ENCODE measurements around the gene BMP8B.

Gene BMP8B

DNA sequence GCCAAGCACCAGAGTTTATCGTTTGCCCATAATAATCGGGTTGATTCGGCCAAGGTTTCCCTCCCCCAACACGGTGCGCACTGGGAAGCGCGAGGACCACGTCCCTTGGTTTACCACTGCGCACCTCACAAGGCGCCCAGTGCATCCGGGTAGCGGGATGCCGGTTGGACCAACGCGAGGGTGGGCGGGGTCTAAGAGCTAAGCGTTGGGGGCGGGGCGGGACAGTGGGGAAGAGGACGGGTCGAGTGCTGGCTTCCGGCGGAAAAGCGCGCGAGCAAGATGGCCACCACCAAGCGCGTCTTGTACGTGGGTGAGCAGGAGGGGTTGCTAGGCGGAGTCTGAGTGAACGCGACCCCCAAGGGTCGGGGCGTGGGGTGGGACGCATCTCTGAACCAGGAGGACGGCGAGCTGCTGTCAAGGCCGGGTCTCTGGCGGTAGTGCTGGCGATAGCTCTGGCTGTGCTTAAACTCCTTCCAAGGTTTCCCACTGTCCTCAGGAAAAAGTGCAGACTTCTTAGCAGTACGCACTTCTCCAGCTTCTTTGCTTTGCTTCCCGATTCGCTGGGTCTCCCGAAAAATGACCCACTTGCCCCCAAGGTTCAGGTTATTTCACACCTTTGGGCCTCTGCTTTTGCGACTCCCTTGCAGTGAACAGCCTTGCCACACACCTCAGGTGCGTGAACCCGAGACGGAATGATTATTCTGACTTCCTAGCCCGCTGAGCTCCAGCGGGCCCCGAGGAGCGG, 49.9 kb downstream of the BMP8B start, which contains the start of gene PPIE (continued):
- TF ChIP-seq ZNF280D (tag by site-specific recombination; IDR thresholded peaks at IDR 0.05) (no peak), HOXA7 (CRISPR knock-in tag; IDR thresholded peaks at IDR 0.05; ENCODE audit: borderline replicate concordance) (no peak), PRDM1 (tag by site-specific recombination; IDR thresholded peaks at IDR 0.05) (no peak), KLF17 (tag by site-specific recombination; IDR thresholded peaks at IDR 0.05) (peak; percentile 63; the same call in 1 of the 2 replicates), ZNF76 (tag by site-specific recombination; IDR thresholded peaks at IDR 0.05; ENCODE audit: borderline replicate concordance, low read depth) (peak; percentile 62; the same call in 1 of the 2 replicates), GLIS2 (tag by site-specific recombination; IDR thresholded peaks at IDR 0.05) (peak; percentile 97)

DNA sequence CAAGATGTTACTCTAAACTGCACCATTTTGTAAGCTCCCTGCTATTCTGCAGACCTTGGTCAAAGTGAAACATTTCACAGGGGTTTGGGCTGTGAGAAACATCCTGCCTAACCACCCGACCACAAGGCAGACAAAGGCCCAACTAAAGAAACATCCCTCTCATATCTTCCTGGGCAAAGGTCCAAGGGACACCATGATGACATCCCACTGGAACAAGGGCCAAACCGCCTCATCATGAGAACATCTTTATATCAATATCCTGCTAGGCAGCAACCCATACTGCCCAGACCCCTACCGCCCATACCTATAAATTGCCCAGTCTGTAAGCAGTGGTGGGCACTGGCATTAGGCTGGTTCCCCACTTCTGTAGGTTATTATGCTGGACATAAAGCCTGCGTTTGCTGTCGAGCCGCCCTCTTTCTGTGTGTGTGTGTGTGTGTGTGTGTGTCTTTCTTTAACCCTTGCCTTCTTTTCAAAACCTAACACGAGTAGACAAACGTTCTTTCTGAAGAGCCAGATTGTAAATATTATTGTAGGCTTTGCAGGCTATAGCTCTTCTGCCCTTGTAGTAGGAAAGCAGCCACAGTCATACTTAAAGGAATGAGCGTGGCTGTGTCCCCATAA, 51.0 kb downstream of the BMP8B start:
- Histone ChIP-seq H3K27ac (ENCODE audit: extremely low read depth, low read depth, low read length) (no peak overlapping the region), H3K36me3 (ENCODE audit: control insufficient read depth in 2 of 2, insufficient read depth in 1 of 2, low read length in 2 of 2) (peaks cover 11 to 28% of the 10 kb centered on the region in 2 experiments; a peak in 2 of 3 replicates), H3K9me3 (ENCODE audit: control insufficient read depth, insufficient read depth, low read depth, low read length) (no peaks in the 10 kb centered on the region), H3K4me3 (ENCODE audit: low read depth, low read length) (no peak overlapping the region), H3K4me1 (ENCODE audit: control insufficient read depth, insufficient read depth, low read length) (peaks cover 2% of the 10 kb centered on the region; the same call in 1 of the 2 replicates)
- TF ChIP-seq ZNF23 (tag by site-specific recombination; IDR thresholded peaks at IDR 0.05; ENCODE audit: borderline replicate concordance) (no peak), ZNF37A (tag by site-specific recombination; IDR thresholded peaks at IDR 0.05) (no peak), ZNF292 (tag by site-specific recombination; IDR thresholded peaks at IDR 0.05; ENCODE audit: borderline replicate concordance, low read depth) (no peak), GFI1B (tag by site-specific recombination; IDR thresholded peaks at IDR 0.05) (no peak), ZNF473 (tag by site-specific recombination; IDR thresholded peaks at IDR 0.05) (no peak), ZNF791 (tag by site-specific recombination; IDR thresholded peaks at IDR 0.05) (no peak), ZNF843 (tag by site-specific recombination; IDR thresholded peaks at IDR 0.05) (no peak), YY2 (tag by site-specific recombination; IDR thresholded peaks at IDR 0.05) (no peak), TSHZ1 (tag by site-specific recombination; IDR thresholded peaks at IDR 0.05; ENCODE audit: borderline replicate concordance) (no peak), ZNF146 (tag by site-specific recombination; IDR thresholded peaks at IDR 0.05) (no peak), ZNF530 (tag by site-specific recombination; IDR thresholded peaks at IDR 0.05; ENCODE audit: low read depth) (no peak), ZNF394 (tag by site-specific recombination; IDR thresholded peaks at IDR 0.05; ENCODE audit: borderline replicate concordance) (no peak), ZNF610 (tag by site-specific recombination; IDR thresholded peaks at IDR 0.05; ENCODE audit: borderline replicate concordance) (no peak), HOXA7 (CRISPR knock-in tag; IDR thresholded peaks at IDR 0.05; ENCODE audit: borderline replicate concordance) (no peak), FEZF1 (tag by site-specific recombination; IDR thresholded peaks at IDR 0.05) (no peak), ZNF202 (tag by site-specific recombination; IDR thresholded peaks at IDR 0.05; ENCODE audit: borderline replicate concordance) (no peak), ZNF366 (tag by site-specific recombination; conservative IDR thresholded peaks at IDR 0.05) (no peak), ZBTB49 (tag by site-specific recombination; IDR thresholded peaks at IDR 0.05; ENCODE audit: low read depth) (no peak), ZNF416 (tag by site-specific recombination; IDR thresholded peaks at IDR 0.05) (no peak), SCRT2 (tag by site-specific recombination; IDR thresholded peaks at IDR 0.05) (no peak)
- ChIA-PET POLR2A (interaction anchor here (1.0 to 1.9 kb wide), 4 partner anchors 10 to 199 kb away, joined by 3 to 8 read pairs (median 4); partner anchors contain the start of gene BMP8B), CTCF (interaction anchor here (0.6 to 2.4 kb wide), 10 partner anchors 11 to 481 kb away, joined by 3 to 6 read pairs (median 4); no protein-coding TSS in a partner anchor)
